ENCODE measurements around the gene BRD7.

The BRD7 gene

DNA sequence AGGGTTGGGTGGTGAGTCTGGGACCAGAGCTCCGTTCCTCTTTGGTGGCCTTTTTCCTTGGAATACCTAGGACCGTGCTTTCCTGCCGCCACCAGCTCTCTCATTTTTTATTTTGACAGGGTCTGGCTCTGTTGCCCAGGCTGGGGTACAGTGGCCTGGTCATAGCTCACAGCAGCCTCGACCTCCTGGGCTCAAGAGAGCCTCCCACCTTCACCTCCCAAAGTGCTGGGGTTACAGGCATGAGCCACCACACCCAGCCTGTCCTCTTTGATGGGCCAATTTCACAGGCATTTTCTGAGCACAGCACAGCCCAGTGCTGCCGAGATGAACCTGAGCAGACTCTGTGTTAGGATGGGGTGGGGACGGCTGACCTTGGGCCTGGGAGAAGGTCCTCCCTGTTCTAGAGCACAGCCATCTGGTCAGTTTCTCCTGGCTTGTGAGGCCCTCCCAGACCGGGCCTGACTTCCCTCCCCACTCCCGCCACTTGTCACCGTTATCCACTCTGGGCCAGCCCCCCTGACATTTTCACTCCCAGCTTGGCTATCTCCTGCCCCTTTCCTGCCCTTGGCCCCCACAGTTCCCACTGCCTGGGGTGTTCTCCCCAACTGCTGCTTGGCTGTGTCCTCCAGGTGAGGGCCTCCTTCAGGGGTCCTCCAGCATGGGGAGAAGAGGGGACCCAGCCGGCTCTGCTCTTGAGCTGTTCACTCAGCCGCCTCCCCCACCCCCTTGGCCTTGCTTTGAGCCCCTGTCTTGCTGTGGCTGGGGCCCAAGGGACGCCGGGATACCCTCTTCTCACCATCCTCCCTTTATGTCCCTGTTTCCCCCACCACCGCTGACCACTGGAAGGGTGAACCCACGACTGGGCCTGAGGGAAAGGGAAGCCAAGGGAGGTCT lies 97.4 kb downstream of the BRD7 start:
- no peak for DNase-seq

DNA sequence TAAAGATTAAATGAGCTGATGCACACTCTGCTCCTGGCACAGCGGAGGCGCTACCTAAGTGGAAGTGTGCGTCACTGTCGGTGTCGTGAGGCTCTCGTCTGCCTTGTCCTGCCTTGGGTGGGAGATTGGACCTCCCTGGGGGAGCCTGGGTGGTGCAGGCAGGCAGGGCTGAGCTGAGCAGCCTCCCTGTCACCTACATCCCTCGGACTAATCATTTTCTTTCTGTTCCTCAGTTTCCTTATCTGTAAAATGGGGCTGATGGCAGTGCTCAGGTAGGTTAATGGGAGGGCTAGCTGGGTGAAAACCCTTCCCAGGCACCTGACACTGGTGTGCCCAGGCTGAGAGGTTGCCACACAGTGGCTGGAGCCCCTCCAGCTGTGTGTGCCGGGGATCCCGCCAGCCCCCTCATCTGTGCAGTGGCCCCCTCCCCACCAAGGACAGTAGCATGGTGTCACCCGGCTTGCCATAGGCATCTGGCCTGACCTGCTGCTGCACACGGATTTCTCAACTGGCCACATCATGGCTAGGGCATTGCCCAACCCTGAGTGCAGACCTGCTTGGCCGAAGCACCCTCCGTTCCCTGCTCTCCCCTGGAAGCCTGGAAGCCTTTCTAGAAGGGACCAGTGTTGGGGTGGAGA lies 98.2 kb downstream of the BRD7 start:
- no peak for DNase-seq

DNA sequence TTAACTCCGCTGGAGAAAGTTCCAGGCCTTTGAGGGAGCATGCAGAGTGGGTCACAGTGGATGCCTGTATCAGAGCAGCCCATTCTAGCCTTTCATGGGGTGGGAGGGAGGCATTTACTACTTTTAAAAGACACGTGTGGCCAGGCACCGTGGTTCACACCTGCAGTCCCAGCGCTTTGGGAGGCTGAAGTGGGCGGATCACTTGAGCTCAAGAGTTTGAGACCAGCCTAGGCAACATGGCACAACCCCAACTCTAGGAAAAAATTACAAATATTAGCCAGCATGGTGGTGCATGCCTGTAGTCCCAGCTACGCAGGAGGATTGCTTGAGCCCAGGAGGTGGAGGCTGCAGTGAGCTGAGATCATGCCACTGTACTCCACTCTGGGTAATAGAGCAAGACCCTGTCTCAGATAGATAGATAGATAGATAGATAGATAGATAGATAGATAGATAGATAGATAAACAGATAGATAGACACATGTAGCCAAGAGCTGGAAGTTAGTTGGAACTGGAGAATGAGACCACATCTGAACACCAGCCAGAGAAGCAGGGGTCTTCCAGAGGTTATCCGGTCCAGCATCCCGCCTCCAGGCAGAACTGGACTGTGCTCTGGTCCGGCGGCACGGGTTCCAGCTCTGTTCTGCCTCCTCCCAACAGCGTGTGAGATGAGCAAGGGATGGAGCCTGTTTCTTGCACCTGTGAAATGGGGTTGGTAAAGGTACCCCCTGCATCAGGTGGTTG lies 98.8 kb downstream of the BRD7 start:
- DNase-seq, result no peak

DNA sequence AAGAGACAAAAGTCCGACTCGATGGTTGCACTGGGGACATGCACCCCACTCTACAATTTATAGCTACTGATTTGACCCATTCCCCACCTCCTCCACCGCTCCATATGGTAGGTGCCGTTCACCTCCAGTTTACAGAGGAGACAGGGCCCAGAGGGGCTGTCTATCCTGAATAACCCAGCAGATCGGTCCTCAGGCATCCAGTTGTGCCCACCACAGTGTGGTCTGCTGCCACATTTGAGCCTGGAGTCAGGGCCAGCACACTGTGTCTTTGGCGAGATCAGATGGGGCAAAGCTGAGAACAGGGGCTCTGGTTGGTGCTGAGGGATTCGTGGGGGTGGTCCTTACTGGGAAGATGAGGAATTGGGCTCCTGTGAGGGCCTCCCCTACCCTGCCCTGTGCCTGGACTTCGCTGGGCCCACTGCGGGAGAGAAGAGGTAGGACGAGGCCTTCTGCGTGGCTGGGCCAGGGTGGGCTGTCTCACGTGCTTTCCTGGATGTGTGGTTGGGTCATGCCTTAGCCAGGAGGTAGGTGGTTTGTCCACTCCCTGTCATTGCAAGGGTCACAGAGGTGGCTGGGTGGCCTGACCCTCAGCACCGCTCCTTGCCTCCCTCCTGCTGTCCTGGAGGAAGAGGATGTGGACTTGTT lies 99.6 kb downstream of the BRD7 start:
- no peak for DNase-seq

DNA sequence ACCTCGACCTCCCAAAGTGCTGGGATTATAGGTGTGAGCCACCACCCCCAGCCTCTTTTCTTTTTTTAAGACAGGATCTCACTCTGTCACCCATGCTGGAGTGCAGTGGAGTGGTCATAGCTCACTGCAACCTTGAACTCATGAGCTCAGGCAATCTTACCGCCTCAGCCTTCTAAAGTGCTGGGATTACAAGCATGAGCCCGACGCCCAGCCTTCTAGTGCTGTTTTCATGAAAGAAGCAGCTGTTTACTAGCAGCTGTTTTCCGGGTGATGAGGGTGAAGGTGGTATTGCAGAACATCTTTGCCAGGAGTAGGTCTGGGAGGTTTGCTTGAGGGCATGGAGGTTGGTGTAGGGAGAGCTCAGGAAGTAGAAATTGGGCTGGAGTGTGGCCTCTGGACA lies 100.4 kb downstream of the BRD7 start:
- DNase-seq, result no peak

DNA sequence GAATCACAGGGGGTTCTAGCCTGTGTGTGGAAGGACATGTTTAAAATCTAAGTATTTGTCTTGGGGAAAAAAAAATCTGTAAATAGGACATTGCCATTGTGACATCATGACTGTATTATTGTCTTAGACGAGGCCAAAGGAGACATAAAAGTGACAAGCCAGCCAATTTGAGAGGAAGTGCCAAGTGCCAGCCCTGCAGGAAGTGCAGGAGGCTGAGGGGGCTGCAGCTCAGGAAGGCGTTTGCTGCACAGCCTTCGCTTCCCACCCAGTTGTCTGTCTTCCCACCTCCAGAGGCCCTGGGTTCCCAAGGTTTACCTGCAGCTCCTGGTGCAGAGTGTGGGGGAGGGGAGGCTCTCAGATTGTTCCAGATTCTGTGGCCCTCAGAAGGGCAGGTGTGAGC lies 101.1 kb downstream of the BRD7 start:
- DNase-seq, result no peak

DNA sequence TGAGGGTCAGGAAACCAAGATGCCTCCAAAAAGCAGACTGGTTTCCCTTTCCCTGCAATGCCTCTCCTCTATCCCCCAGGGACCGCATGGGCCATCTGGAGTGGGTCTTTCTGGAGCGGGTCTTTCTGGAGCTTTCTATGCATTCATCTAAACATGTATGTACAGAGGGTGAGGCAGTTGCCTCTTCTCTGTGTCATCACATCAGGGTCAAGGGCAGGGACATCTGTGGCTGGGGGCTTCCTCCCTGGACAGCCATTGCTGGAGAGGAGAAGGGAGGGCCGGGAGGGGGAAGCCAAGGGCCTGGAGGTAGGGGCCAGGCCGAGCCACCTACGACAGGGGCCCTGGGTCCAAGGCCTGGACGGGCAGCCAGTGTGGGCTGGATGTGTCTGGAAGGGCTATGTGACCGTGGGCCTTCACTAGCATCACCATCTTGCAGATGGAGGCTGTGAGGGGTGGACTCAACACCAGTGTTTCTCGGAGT lies 101.6 kb downstream of the BRD7 start:
- DNase-seq, result no peak

DNA sequence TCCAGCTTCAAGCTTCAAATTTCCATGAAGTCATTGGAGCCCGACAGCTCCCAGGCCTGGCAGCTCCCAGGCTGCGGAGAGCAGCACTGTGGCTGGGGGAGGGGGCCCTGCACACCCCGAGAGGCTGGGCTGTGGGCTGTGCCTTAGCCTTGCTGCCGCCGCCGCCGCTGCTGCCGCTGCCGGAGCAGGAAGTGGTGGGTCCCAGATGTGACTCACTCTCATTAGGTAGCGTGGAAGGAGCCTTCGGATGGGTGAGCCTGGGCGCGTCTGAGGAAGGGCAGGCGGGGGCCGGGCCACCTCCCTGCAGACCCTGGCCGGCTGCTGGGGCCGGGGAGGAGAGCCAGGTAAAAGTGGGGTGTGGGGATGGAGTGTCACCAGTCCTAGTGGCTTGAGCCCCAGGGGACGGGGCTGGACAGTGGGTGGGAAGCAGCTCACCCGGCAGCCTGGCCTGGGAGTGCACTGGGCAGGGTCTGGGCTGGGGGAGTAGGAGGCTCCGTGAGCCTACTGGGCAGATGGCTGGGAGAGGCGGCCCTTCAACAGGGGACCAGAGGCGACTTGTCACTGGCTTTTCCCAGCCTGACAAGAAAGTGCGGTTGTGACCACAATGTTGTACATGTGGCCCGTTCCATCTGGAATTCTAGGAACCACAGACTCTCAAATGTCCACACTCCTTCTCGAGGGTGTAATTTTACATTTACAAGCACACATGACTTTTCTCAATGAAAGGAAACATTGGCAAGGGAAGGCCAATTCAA lies 102.3 kb downstream of the BRD7 start, which contains the start of gene ADCY7:
Gene ADCY7 (plus strand): TSS at position 215 of the 755 bp plus-strand sequence. CDS start 21,629 bp downstream, outside the sequence.
- no peak for DNase-seq
